HepG2 (cell line): ENCODE measurements around the gene SIK3. TPM values are rescaled to one million over a fixed set of nuclear protein-coding genes. Genes with fewer than 3 reads are reported as not detected.

ENCODE experiments used
- BCLAF1 ChIP-seq: fragments of 450-650 bp; IDR thresholded peaks from 2 replicates; pipeline ENCODE4 v1.6.1; 2017; ENCODE audit warnings: mild to moderate bottlenecking
- CBX2 ChIP-seq, 2 experiments: fragments of 200-600 bp in 1 of 2; sonication (generic); formaldehyde crosslinking in 1 of 2; IDR thresholded peaks; 2 replicates each; pipeline versions ENCODE4 v1.7.0 to v1.8.1; 2018 to 2022; ENCODE audit warnings: low read depth in 2 of 2, low read length in 1 of 2, mild to moderate bottlenecking in 1 of 2, missing genetic modification reagents in 1 of 2
- GABPB1 ChIP-seq: IDR thresholded peaks from 2 replicates; pipeline ENCODE4 v1.6.1; 2016; ENCODE audit warnings: mild to moderate bottlenecking, missing genetic modification reagents, moderate library complexity, missing compliant biosample characterization
- IRX3 ChIP-seq: sonication (generic); formaldehyde crosslinking; IDR thresholded peaks from 2 replicates; pipeline ENCODE4 v1.8.1; 2023; ENCODE audit warnings: mild to moderate bottlenecking, low read depth, missing genetic modification reagents, borderline replicate concordance
- LRRFIP1 ChIP-seq: sonication (generic); formaldehyde crosslinking; conservative IDR thresholded peaks from 2 replicates; pipeline ENCODE4 v1.4.0; 2020; ENCODE audit warnings: missing genetic modification reagents
- MTF2 ChIP-seq: sonication (generic); formaldehyde crosslinking; IDR thresholded peaks from 2 replicates; pipeline ENCODE4 v1.5.0; 2020; ENCODE audit warnings: missing genetic modification reagents, borderline replicate concordance
- SAFB2 ChIP-seq: sonication (generic); formaldehyde crosslinking; IDR thresholded peaks from 2 replicates; pipeline ENCODE4 v1.5.1; 2020; ENCODE audit warnings: missing genetic modification reagents, low read depth, mild to moderate bottlenecking, borderline replicate concordance
- ZBTB7B ChIP-seq: sonication (generic); formaldehyde crosslinking; IDR thresholded peaks from 2 replicates; pipeline ENCODE4 v1.4.0; 2020; ENCODE audit warnings: missing genetic modification reagents
- ZBTB8A ChIP-seq: sonication (generic); formaldehyde crosslinking; IDR thresholded peaks from 2 replicates; pipeline ENCODE4 v1.4.0; 2020; ENCODE audit warnings: mild to moderate bottlenecking, low read depth, missing genetic modification reagents, borderline replicate concordance
- ZFP41 ChIP-seq: sonication (generic); formaldehyde crosslinking; IDR thresholded peaks from 2 replicates; pipeline ENCODE4 v1.4.0; 2020; ENCODE audit warnings: mild to moderate bottlenecking, missing genetic modification reagents, borderline replicate concordance
- ZMAT3 ChIP-seq: sonication (generic); formaldehyde crosslinking; conservative IDR thresholded peaks from 2 replicates; pipeline ENCODE4 v1.7.0; 2021; ENCODE audit warnings: missing genetic modification reagents
- ZNF484 ChIP-seq: sonication (generic); formaldehyde crosslinking; IDR thresholded peaks from 2 replicates; pipeline ENCODE4 v1.5.1; 2020; ENCODE audit warnings: mild to moderate bottlenecking, low read depth, missing genetic modification reagents, borderline replicate concordance
- ZNF652 ChIP-seq: IDR thresholded peaks from 2 replicates; pipeline ENCODE4 v1.6.1; 2016; ENCODE audit warnings: low read depth, borderline replicate concordance
- ZZZ3 ChIP-seq: sonication (generic); formaldehyde crosslinking; IDR thresholded peaks from 2 replicates; pipeline ENCODE4 v1.4.0; 2020; ENCODE audit warnings: missing genetic modification reagents, mild to moderate bottlenecking, borderline replicate concordance
- polyA plus RNA-seq, 8 experiments: library from polyadenylated mRNA; depleted of rRNA in 3 of 8; stranded (reverse) in 7 of 8; unstranded in 1 of 8; fragments of >200 nt; fragmentation: Illumina TruSeq in 4 of 8; extraction: Trizol in 4 of 8; gene quantifications; 2 replicates each; pipeline versions ENCODE4 v1.2.1 to v1.2.3, GENCODE V29; 2011 to 2016; ENCODE audit warnings: low read depth in 4 of 8, missing spikeins in 1 of 8, mixed read lengths in 1 of 8; ENCODE audit not compliant: insufficient read depth in 1 of 8
- total RNA-seq, 5 experiments: library from RNA; depleted of rRNA; stranded (reverse); fragments of >200 nt; fragmentation: Illumina TruSeq; extraction: Trizol; gene quantifications; 2 replicates each; pipeline ENCODE4 v1.2.3, GENCODE V29; 2016; ENCODE audit warnings: low read depth in 1 of 5
- TF ChIP-seq, protein P1 (sequence below): sonication (generic); formaldehyde crosslinking; IDR thresholded peaks from 2 replicates; pipeline ENCODE4 v1.4.0; 2020; ENCODE audit warnings: missing genetic modification reagents, mild to moderate bottlenecking, borderline replicate concordance
- TF ChIP-seq, protein P2 (sequence below): sonication (generic); formaldehyde crosslinking; IDR thresholded peaks from 2 replicates; pipeline ENCODE4 v1.9.0; 2021; ENCODE audit warnings: missing genetic modification reagents, borderline replicate concordance

The SIK3 gene
- total and polyA plus RNA-seq, 2 of the 13 experiments (the other 11 are each of a cell fraction or from before 2014, with no cell fraction given) = 5.7 to 9.8 TPM

DNA sequence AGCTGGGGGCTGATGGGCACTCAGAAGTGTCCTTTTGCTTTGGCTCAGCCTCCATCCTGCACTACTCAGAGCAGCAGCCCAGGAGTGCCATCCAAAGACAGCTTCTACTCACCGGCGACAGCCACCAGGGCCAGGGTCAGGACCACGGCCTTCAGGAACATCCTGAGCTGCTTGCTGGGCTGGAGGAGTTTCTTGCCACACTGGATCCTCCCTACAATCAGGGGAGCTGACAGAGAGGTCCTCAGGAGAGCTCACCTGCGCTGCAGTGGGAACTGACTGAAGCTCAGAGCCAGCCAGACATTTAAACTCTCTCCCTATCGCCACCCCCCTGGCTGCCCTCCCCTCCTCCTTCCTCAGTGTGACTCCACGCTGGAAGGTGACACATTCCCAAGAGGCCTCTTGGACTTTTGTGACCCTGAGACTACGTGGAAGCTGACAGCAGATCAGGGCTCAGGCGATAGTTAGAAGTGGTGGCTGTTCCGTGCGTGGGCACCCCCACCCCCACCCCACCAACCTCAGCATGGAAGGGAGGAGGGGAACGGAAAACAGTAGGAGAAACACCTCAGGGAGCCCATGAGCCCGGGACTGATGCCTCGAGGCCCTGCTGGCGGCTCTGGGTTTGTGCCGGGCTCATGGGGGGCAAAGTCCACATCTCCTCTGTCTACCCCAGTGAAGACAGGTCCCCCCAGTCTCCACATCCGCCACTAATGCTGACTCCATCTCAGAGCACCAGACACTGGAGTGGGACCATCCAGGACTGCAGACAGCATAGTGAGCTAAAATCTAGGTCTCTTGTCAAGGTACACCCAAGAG lies 275.0 kb downstream of the SIK3 start, which contains the start of gene APOA4 (continued):
- TF ChIP-seq ZFP41 (CRISPR knock-in tag) (no peak), BCLAF1 (no peak), GABPB1 (no peak), ZMAT3 (no peak), ZNF484 (CRISPR knock-in tag) (no peak), ZBTB7B (CRISPR knock-in tag) (0 out of 2 replicates have a peak, but pooled peaks have one; percentile 40), ZNF652 (CRISPR knock-in tag) (no peak), ZZZ3 (CRISPR knock-in tag) (0 out of 2 replicates have a peak, but pooled peaks have one; percentile 7), CBX2 (IDR thresholded peaks at IDR 0.05; ENCODE audit: low read depth, low read length) (no peak), CBX2 (CRISPR knock-in tag; IDR thresholded peaks at IDR 0.05; ENCODE audit: low read depth) (no peak), IRX3 (no peak), LRRFIP1 (CRISPR knock-in tag) (no peak), SAFB2 (CRISPR knock-in tag) (no peak), MTF2 (no peak), ZBTB8A (CRISPR knock-in tag) (no peak)
- TF ChIP-seq, protein P1, sequence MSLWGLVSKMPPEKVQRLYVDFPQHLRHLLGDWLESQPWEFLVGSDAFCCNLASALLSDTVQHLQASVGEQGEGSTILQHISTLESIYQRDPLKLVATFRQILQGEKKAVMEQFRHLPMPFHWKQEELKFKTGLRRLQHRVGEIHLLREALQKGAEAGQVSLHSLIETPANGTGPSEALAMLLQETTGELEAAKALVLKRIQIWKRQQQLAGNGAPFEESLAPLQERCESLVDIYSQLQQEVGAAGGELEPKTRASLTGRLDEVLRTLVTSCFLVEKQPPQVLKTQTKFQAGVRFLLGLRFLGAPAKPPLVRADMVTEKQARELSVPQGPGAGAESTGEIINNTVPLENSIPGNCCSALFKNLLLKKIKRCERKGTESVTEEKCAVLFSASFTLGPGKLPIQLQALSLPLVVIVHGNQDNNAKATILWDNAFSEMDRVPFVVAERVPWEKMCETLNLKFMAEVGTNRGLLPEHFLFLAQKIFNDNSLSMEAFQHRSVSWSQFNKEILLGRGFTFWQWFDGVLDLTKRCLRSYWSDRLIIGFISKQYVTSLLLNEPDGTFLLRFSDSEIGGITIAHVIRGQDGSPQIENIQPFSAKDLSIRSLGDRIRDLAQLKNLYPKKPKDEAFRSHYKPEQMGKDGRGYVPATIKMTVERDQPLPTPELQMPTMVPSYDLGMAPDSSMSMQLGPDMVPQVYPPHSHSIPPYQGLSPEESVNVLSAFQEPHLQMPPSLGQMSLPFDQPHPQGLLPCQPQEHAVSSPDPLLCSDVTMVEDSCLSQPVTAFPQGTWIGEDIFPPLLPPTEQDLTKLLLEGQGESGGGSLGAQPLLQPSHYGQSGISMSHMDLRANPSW (CRISPR knock-in tag) = no peak
- TF ChIP-seq, protein P2, sequence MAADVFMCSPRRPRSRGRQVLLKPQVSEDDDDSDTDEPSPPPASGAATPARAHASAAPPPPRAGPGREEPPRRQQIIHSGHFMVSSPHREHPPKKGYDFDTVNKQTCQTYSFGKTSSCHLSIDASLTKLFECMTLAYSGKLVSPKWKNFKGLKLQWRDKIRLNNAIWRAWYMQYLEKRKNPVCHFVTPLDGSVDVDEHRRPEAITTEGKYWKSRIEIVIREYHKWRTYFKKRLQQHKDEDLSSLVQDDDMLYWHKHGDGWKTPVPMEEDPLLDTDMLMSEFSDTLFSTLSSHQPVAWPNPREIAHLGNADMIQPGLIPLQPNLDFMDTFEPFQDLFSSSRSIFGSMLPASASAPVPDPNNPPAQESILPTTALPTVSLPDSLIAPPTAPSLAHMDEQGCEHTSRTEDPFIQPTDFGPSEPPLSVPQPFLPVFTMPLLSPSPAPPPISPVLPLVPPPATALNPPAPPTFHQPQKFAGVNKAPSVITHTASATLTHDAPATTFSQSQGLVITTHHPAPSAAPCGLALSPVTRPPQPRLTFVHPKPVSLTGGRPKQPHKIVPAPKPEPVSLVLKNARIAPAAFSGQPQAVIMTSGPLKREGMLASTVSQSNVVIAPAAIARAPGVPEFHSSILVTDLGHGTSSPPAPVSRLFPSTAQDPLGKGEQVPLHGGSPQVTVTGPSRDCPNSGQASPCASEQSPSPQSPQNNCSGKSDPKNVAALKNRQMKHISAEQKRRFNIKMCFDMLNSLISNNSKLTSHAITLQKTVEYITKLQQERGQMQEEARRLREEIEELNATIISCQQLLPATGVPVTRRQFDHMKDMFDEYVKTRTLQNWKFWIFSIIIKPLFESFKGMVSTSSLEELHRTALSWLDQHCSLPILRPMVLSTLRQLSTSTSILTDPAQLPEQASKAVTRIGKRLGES = no peak
